Measurements from ENCODE around the gene SCUBE3. TPM values are rescaled to one million over a fixed set of nuclear protein-coding genes. Genes with fewer than 3 reads are reported as not detected.

The SCUBE3 gene
- total RNA-seq, 1 donor from 2014 or later = 16.3 TPM

GRCh38 chr6:35229304-35229703 is 15.5 kb downstream of the SCUBE3 start:
- Mint-ChIP-seq H3K4me1 (ENCODE audit: unreplicated experiment) (peaks cover 13% of the 10 kb centered on the region), H3K36me3 (ENCODE audit: unreplicated experiment) (peaks cover 14% of the 10 kb centered on the region), H3K4me3 (ENCODE audit: unreplicated experiment) (no peak overlapping the region), H3K27me3 (ENCODE audit: unreplicated experiment) (no peaks in the 10 kb centered on the region), H3K9me3 (ENCODE audit: unreplicated experiment) (no peaks in the 10 kb centered on the region), H3K27ac (ENCODE audit: unreplicated experiment) (no peak overlapping the region)
- no peak for DNase-seq (ENCODE audit: extremely low spot score, unreplicated experiment)
- TF ChIP-seq, protein P1, sequence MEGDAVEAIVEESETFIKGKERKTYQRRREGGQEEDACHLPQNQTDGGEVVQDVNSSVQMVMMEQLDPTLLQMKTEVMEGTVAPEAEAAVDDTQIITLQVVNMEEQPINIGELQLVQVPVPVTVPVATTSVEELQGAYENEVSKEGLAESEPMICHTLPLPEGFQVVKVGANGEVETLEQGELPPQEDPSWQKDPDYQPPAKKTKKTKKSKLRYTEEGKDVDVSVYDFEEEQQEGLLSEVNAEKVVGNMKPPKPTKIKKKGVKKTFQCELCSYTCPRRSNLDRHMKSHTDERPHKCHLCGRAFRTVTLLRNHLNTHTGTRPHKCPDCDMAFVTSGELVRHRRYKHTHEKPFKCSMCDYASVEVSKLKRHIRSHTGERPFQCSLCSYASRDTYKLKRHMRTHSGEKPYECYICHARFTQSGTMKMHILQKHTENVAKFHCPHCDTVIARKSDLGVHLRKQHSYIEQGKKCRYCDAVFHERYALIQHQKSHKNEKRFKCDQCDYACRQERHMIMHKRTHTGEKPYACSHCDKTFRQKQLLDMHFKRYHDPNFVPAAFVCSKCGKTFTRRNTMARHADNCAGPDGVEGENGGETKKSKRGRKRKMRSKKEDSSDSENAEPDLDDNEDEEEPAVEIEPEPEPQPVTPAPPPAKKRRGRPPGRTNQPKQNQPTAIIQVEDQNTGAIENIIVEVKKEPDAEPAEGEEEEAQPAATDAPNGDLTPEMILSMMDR (IDR thresholded peaks at IDR 0.05) = no peak

- Mint-ChIP-seq H3K36me3 (ENCODE audit: unreplicated experiment) (peaks cover 22% of the 10 kb centered on the region), H3K4me3 (ENCODE audit: unreplicated experiment) (no peak overlapping the region), H3K27ac (ENCODE audit: unreplicated experiment) (no peak overlapping the region), H3K9me3 (ENCODE audit: unreplicated experiment) (peaks cover 5% of the 10 kb centered on the region), H3K27me3 (ENCODE audit: unreplicated experiment) (no peaks in the 10 kb centered on the region), H3K4me1 (ENCODE audit: unreplicated experiment) (peaks cover 13% of the 10 kb centered on the region)
- TF ChIP-seq, protein P1 (IDR thresholded peaks at IDR 0.05) = no peak
- DNase-seq (ENCODE audit: extremely low spot score, unreplicated experiment) = no peak
Observed at GRCh38 chr6:35230498-35230897, 16.7 kb downstream of the SCUBE3 start.

- no peak for DNase-seq (ENCODE audit: extremely low spot score, unreplicated experiment)
- Mint-ChIP-seq H3K27ac (ENCODE audit: unreplicated experiment) (no peak overlapping the region), H3K9me3 (ENCODE audit: unreplicated experiment) (peaks cover 5% of the 10 kb centered on the region), H3K27me3 (ENCODE audit: unreplicated experiment) (no peaks in the 10 kb centered on the region), H3K36me3 (ENCODE audit: unreplicated experiment) (peaks cover 25% of the 10 kb centered on the region), H3K4me3 (ENCODE audit: unreplicated experiment) (no peak overlapping the region), H3K4me1 (ENCODE audit: unreplicated experiment) (peaks cover 13% of the 10 kb centered on the region)
- TF ChIP-seq, protein P1 (IDR thresholded peaks at IDR 0.05) = no peak
Observed at GRCh38 chr6:35230950-35231349, 17.2 kb downstream of the SCUBE3 start.

GRCh38 chr6:35231563-35231962 is 17.8 kb downstream of the SCUBE3 start:
- Mint-ChIP-seq H3K27ac (ENCODE audit: unreplicated experiment) (no peak overlapping the region), H3K4me1 (ENCODE audit: unreplicated experiment) (peaks cover 13% of the 10 kb centered on the region), H3K27me3 (ENCODE audit: unreplicated experiment) (no peaks in the 10 kb centered on the region), H3K9me3 (ENCODE audit: unreplicated experiment) (peaks cover 5% of the 10 kb centered on the region), H3K36me3 (ENCODE audit: unreplicated experiment) (peaks cover 27% of the 10 kb centered on the region), H3K4me3 (ENCODE audit: unreplicated experiment) (no peak overlapping the region)
- DNase-seq (ENCODE audit: extremely low spot score, unreplicated experiment) = no peak
- TF ChIP-seq, protein P1 (IDR thresholded peaks at IDR 0.05) = no peak

DNA sequence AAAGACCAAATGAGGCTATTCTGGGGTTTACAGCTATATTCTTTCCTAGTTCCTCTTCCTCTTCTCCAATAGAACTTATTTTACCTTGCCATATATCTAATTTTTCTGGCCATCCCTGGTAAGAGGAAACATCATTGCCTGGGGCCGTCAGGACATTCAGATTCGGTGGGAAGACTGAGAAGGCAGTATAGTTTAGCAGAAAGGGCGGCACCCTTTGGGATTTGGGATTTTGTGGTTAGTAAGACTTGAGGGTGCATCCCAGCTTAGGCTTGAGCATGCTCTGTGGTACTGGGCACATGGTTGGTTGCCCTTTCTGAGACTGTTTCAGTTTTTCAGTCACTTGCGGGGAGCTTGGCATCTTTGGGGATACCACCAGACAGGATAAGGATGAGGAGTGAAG is 21.1 kb downstream of the SCUBE3 start:
- TF ChIP-seq, protein P1 (IDR thresholded peaks at IDR 0.05) = no peak
- Mint-ChIP-seq H3K4me3 (ENCODE audit: unreplicated experiment) (no peak overlapping the region), H3K4me1 (ENCODE audit: unreplicated experiment) (peaks cover 26% of the 10 kb centered on the region), H3K9me3 (ENCODE audit: unreplicated experiment) (peaks cover 5% of the 10 kb centered on the region), H3K27me3 (ENCODE audit: unreplicated experiment) (no peaks in the 10 kb centered on the region), H3K36me3 (ENCODE audit: unreplicated experiment) (peaks cover 26% of the 10 kb centered on the region), H3K27ac (ENCODE audit: unreplicated experiment) (no peak overlapping the region)
- no peak for DNase-seq (ENCODE audit: extremely low spot score, unreplicated experiment)
